ENCODE data around the gene SMCO2.

Gene SMCO2

GRCh38 chr12:27472604-27473003, 26.1 kb downstream of the SMCO2 start:
- TF ChIP-seq CTCF (IDR thresholded peaks at IDR 0.05; ENCODE audit: borderline replicate concordance, insufficient read depth, low read depth, low read length): no peak
- no peak overlapping the region for H3K4me3 ChIP-seq (ENCODE audit: low read depth, low read length)

- no peak for TF ChIP-seq CTCF (IDR thresholded peaks at IDR 0.05; ENCODE audit: borderline replicate concordance, insufficient read depth, low read depth, low read length)
- no peak overlapping the region for H3K4me3 ChIP-seq (ENCODE audit: low read depth, low read length)
Observed at GRCh38 chr12:27474344-27474743, 27.8 kb downstream of the SMCO2 start.

- no peak overlapping the region for H3K4me3 ChIP-seq (ENCODE audit: low read depth, low read length)
- no peak for TF ChIP-seq CTCF (IDR thresholded peaks at IDR 0.05; ENCODE audit: borderline replicate concordance, insufficient read depth, low read depth, low read length)
Observed at GRCh38 chr12:27477049-27477448, 30.5 kb downstream of the SMCO2 start.

GRCh38 chr12:27478949-27479348, 32.4 kb downstream of the SMCO2 start:
- TF ChIP-seq CTCF (IDR thresholded peaks at IDR 0.05; ENCODE audit: borderline replicate concordance, insufficient read depth, low read depth, low read length): no peak
- H3K4me3 ChIP-seq (ENCODE audit: low read depth, low read length): no peak overlapping the region

- TF ChIP-seq CTCF (IDR thresholded peaks at IDR 0.05; ENCODE audit: borderline replicate concordance, insufficient read depth, low read depth, low read length): no peak
- H3K4me3 ChIP-seq (ENCODE audit: low read depth, low read length): no peak overlapping the region
Observed at GRCh38 chr12:27480016-27480415, 33.5 kb downstream of the SMCO2 start.

GRCh38 chr12:27486961-27487360, 40.4 kb downstream of the SMCO2 start:
- no peak for TF ChIP-seq CTCF (IDR thresholded peaks at IDR 0.05; ENCODE audit: borderline replicate concordance, insufficient read depth, low read depth, low read length)
- H3K4me3 ChIP-seq (ENCODE audit: low read depth, low read length): no peak overlapping the region

GRCh38 chr12:27488479-27488878, 41.9 kb downstream of the SMCO2 start:
- no peak overlapping the region for H3K4me3 ChIP-seq (ENCODE audit: low read depth, low read length)
- no peak for TF ChIP-seq CTCF (IDR thresholded peaks at IDR 0.05; ENCODE audit: borderline replicate concordance, insufficient read depth, low read depth, low read length)

Data from GM12875 (cell line).